ENCODE data around the gene CKAP5. TPM values are rescaled to one million over a fixed set of nuclear protein-coding genes. Genes with fewer than 3 reads are reported as not detected.
"Not testable (repeated sequence)": the region's sequence is repeated elsewhere in the genome, so short reads cannot be mapped to it uniquely, and the experiment has no call there.

The CKAP5 gene
- total RNA-seq, 1 donor from 2014 or later: 78.8 TPM

- peak; percentile 89 for DNase-seq
- H3K4me1 ChIP-seq: peaks cover 57% of the 10 kb centered on the region
These were observed 19.6 kb downstream of the CKAP5 start for GRCh38 chr11:46826310-46827044.

GRCh38 chr11:46808799-46809431 lies 37.2 kb downstream of the CKAP5 start:
- Histone ChIP-seq H3K27me3 (ENCODE audit: low read depth) (no peaks in the 10 kb centered on the region), H3K4me3 (no peak overlapping the region), H3K4me1 (no peaks in the 10 kb centered on the region), H3K9me3 (replicated peaks) (no peaks in the 10 kb centered on the region), H3K36me3 (peaks cover 56% of the 10 kb centered on the region), H3K27ac (replicated peaks) (no peak overlapping the region)
- TF ChIP-seq CTCF (IDR thresholded peaks at IDR 0.05; ENCODE audit: borderline replicate concordance): peak; percentile 36
- DNase-seq: no peak
- intact Hi-C loops (cut with micrococcal nuclease): no loop called here

More at GRCh38 chr11:46826310-46827044, 19.6 kb downstream of the CKAP5 start:
- Histone ChIP-seq H3K27me3 (ENCODE audit: low read depth) (no peaks in the 10 kb centered on the region), H3K36me3 (no peaks in the 10 kb centered on the region), H3K27ac (replicated peaks) (peak overlapping the region; percentile 89), H3K9me3 (replicated peaks) (no peaks in the 10 kb centered on the region), H3K4me3 (peak overlapping the region; percentile 80)
- peak; percentile 43 for TF ChIP-seq CTCF (IDR thresholded peaks at IDR 0.05; ENCODE audit: borderline replicate concordance)
- intact Hi-C loops (cut with micrococcal nuclease): no loop called here

GRCh38 chr11:46801694-46802470 lies 44.2 kb downstream of the CKAP5 start:
- Histone ChIP-seq H3K4me1 (peaks cover 24% of the 10 kb centered on the region), H3K9me3 (replicated peaks) (no peaks in the 10 kb centered on the region), H3K27me3 (ENCODE audit: low read depth) (no peaks in the 10 kb centered on the region), H3K27ac (replicated peaks) (peak overlapping the region; percentile 68), H3K36me3 (peaks cover 49% of the 10 kb centered on the region), H3K4me3 (no peak overlapping the region)
- TF ChIP-seq CTCF (IDR thresholded peaks at IDR 0.05; ENCODE audit: borderline replicate concordance): no peak
- intact Hi-C loops (cut with micrococcal nuclease): no loop called here
- no peak for DNase-seq

- Histone ChIP-seq H3K36me3 (peaks cover 59% of the 10 kb centered on the region), H3K4me3 (no peak overlapping the region), H3K9me3 (replicated peaks) (no peaks in the 10 kb centered on the region), H3K27ac (replicated peaks) (peak overlapping the region; percentile 68), H3K27me3 (ENCODE audit: low read depth) (no peaks in the 10 kb centered on the region), H3K4me1 (peaks cover 24% of the 10 kb centered on the region)
- no peak for DNase-seq
- intact Hi-C loops (cut with micrococcal nuclease): no loop called here
- no peak for TF ChIP-seq CTCF (IDR thresholded peaks at IDR 0.05; ENCODE audit: borderline replicate concordance)
These were observed 45.9 kb downstream of the CKAP5 start for GRCh38 chr11:46800177-46800576.

- H3K27me3 ChIP-seq (ENCODE audit: low read depth); DNase-seq; H3K9me3 ChIP-seq (replicated peaks); intact Hi-C loops (cut with micrococcal nuclease); H3K4me3 ChIP-seq: not testable (repeated sequence)
- peak overlapping the region; percentile 68 for H3K27ac ChIP-seq (replicated peaks)
- H3K4me1 ChIP-seq: peaks cover 24% of the 10 kb centered on the region
- peaks cover 64% of the 10 kb centered on the region for H3K36me3 ChIP-seq
These were observed 46.4 kb downstream of the CKAP5 start for GRCh38 chr11:46799725-46800124.

All from left ventricle myocardium inferior (tissue), 1 donor.